IMR-90 (cell line): Measurements from ENCODE around the gene PRR13. TPM values are rescaled to one million over a fixed set of nuclear protein-coding genes. Genes with fewer than 3 reads are reported as not detected.

Experiments used
- ATAC-seq: fragments of 200-7000 bp; cut with Tn5 transposase; 2 replicates; pipeline ENCODE4 v1.9.1; 2020; ENCODE audit warnings: low read depth, mild to moderate bottlenecking, moderate library complexity
- BruUV-seq: library from RNA; stranded (reverse); fragments of 400-500 nt; replicated peaks from 2 replicates; lab custom pipeline; 2021; lab: Mats Ljungman, UMichigan
- CTCF ChIA-PET: fragments of 300-600 bp; formaldehyde crosslinking; extraction: SDS; loops from one replicate; lab custom pipeline; 2021; ENCODE audit warnings: antibody characterized with exemption; lab: Yijun Ruan, JAX
- POLR2A ChIA-PET: fragments of 300-600 bp; sonication (Branson Sonifier 250); formaldehyde crosslinking; loops from one replicate; lab custom pipeline; 2022; ENCODE audit warnings: antibody characterized with exemption; ENCODE audit not compliant: unreplicated experiment; lab: Charles Lee
- DNase-seq: peaks from one replicate; pipeline ENCODE4 v3.0.0; 2013
- H2AFZ ChIP-seq: replicated peaks from 2 replicates; pipeline ENCODE3; 2013; ENCODE audit warnings: low read length, mild to moderate bottlenecking; ENCODE audit not compliant: poor library complexity
- H2AK5ac ChIP-seq: 2 replicates; pipeline ENCODE4 v1.6.1; 2013; ENCODE audit warnings: low read depth, low read length, inconsistent platforms
- H2AK9ac ChIP-seq: replicated peaks from 2 replicates; pipeline ENCODE3; 2013; ENCODE audit warnings: mild to moderate bottlenecking, low read depth, low read length, moderate library complexity; ENCODE audit not compliant: poor library complexity
- H2BK120ac ChIP-seq: 2 replicates; pipeline ENCODE4 v1.6.1; 2013; ENCODE audit warnings: low read depth, low read length, inconsistent platforms
- H2BK15ac ChIP-seq: 3 replicates; pipeline ENCODE4 v1.6.1; 2013; ENCODE audit warnings: low read depth, low read length, inconsistent platforms
- H2BK20ac ChIP-seq: 2 replicates; pipeline ENCODE4 v1.6.1; 2013; ENCODE audit warnings: low read depth, mild to moderate bottlenecking, inconsistent platforms, low read length, moderate library complexity
- H2BK5ac ChIP-seq: 2 replicates; pipeline ENCODE4 v1.6.1; 2013; ENCODE audit warnings: mild to moderate bottlenecking, low read depth, low read length, inconsistent platforms; ENCODE audit not compliant: poor library complexity, severe bottlenecking
- H3K14ac ChIP-seq: replicated peaks from 2 replicates; pipeline ENCODE4 v1.6.1; 2013; ENCODE audit warnings: low read depth, low read length, inconsistent platforms
- H3K18ac ChIP-seq: 2 replicates; pipeline ENCODE4 v1.6.1; 2013; ENCODE audit warnings: low read depth, low read length, control low read depth
- H3K23ac ChIP-seq: 2 replicates; pipeline ENCODE4 v1.6.1; 2013; ENCODE audit warnings: low read depth, low read length, inconsistent platforms
- H3K27ac ChIP-seq: 2 replicates; pipeline ENCODE4 v1.5.1; 2013; ENCODE audit warnings: mild to moderate bottlenecking, control low read depth, low read length; ENCODE audit not compliant: insufficient read depth
- H3K27me3 ChIP-seq: 2 replicates; pipeline ENCODE4 v1.6.1; 2013; ENCODE audit warnings: low read length; ENCODE audit not compliant: control insufficient read depth, insufficient read depth
- H3K36me3 ChIP-seq: 2 replicates; pipeline ENCODE4 v1.6.1; 2013; ENCODE audit warnings: low read length, mixed read lengths; ENCODE audit not compliant: control insufficient read depth, insufficient read depth
- H3K4ac ChIP-seq: 2 replicates; pipeline ENCODE4 v1.6.1; 2013; ENCODE audit warnings: low read depth, low read length, inconsistent platforms
- H3K4me1 ChIP-seq: 2 replicates; pipeline ENCODE4 v1.6.1; 2013; ENCODE audit warnings: low read length, mixed read lengths; ENCODE audit not compliant: control insufficient read depth, insufficient read depth
- H3K4me2 ChIP-seq: 2 replicates; pipeline ENCODE4 v1.6.1; 2013; ENCODE audit warnings: low read depth, mild to moderate bottlenecking, control low read depth, low read length, moderate library complexity
- H3K4me3 ChIP-seq: 2 replicates; pipeline ENCODE4 v1.5.1; 2013; ENCODE audit warnings: low read depth, mild to moderate bottlenecking, control low read depth, low read length, moderate library complexity; ENCODE audit not compliant: insufficient read depth
- H3K56ac ChIP-seq: 2 replicates; pipeline ENCODE4 v1.6.1; 2013; ENCODE audit warnings: low read length, inconsistent platforms; ENCODE audit not compliant: insufficient read depth; ENCODE audit errors: extremely low read depth
- H3K79me1 ChIP-seq, 2 experiments: 2 replicates each; pipeline ENCODE4 v1.6.1; 2013; ENCODE audit warnings: low read length in 2 of 2, inconsistent platforms in 1 of 2, low read depth in 1 of 2
- H3K9ac ChIP-seq: 2 replicates; pipeline ENCODE4 v1.6.1; 2013; ENCODE audit warnings: low read depth, low read length, control low read depth
- H3K9me1 ChIP-seq: 2 replicates; pipeline ENCODE4 v1.6.1; 2013; ENCODE audit warnings: low read length, inconsistent platforms; ENCODE audit not compliant: insufficient read depth
- H3K9me3 ChIP-seq: 2 replicates; pipeline ENCODE4 v1.6.1; 2013; ENCODE audit warnings: low read length; ENCODE audit not compliant: control insufficient read depth, insufficient read depth
- H4K20me1 ChIP-seq: 2 replicates; pipeline ENCODE4 v1.6.1; 2013; ENCODE audit warnings: low read length, inconsistent platforms; ENCODE audit not compliant: insufficient read depth
- H4K5ac ChIP-seq: 2 replicates; pipeline ENCODE4 v1.6.1; 2013; ENCODE audit warnings: mild to moderate bottlenecking, low read depth, low read length, control low read depth
- H4K8ac ChIP-seq, 2 experiments: 2 replicates each; pipeline ENCODE4 v1.6.1; 2013; ENCODE audit warnings: low read depth in 2 of 2, low read length in 2 of 2, control low read depth in 1 of 2, inconsistent platforms in 1 of 2
- H4K91ac ChIP-seq: 2 replicates; pipeline ENCODE4 v1.6.1; 2013; ENCODE audit warnings: low read depth, low read length, inconsistent platforms; ENCODE audit not compliant: insufficient read depth
- BHLHE40 ChIP-seq: fragments of 150-350 bp; IDR thresholded peaks from 2 replicates; pipeline ENCODE4 v1.6.1; 2016; ENCODE audit warnings: mild to moderate bottlenecking, low read depth, low read length
- CEBPB ChIP-seq: IDR thresholded peaks from 2 replicates; pipeline ENCODE4 v1.6.1; 2012; ENCODE audit warnings: low read depth, low read length, improper control_type of control experiment
- CHD1 ChIP-seq: IDR thresholded peaks from 2 replicates; pipeline ENCODE4 v1.6.1; 2012; ENCODE audit warnings: low read depth, low read length, improper control_type of control experiment
- CTCF ChIP-seq: conservative IDR thresholded peaks from 2 replicates; pipeline ENCODE4 v1.5.1; 2012; ENCODE audit warnings: mild to moderate bottlenecking, low read depth, low read length, improper control_type of control experiment
- ELK1 ChIP-seq: fragments of 150-350 bp; IDR thresholded peaks from 2 replicates; pipeline ENCODE4 v1.6.1; 2016; ENCODE audit warnings: low read depth, mild to moderate bottlenecking, low read length, moderate library complexity, borderline replicate concordance
- FOS ChIP-seq: fragments of 150-350 bp; IDR thresholded peaks from 2 replicates; pipeline ENCODE4 v1.6.1; 2016; ENCODE audit warnings: low read depth, low read length
- MAFK ChIP-seq: IDR thresholded peaks from 2 replicates; pipeline ENCODE4 v1.6.1; 2012; ENCODE audit warnings: low read depth, low read length, improper control_type of control experiment
- MAZ ChIP-seq: IDR thresholded peaks from 2 replicates; pipeline ENCODE4 v1.6.1; 2012; ENCODE audit warnings: low read depth, mild to moderate bottlenecking, low read length, improper control_type of control experiment, moderate library complexity, borderline replicate concordance
- MXI1 ChIP-seq: IDR thresholded peaks from 2 replicates; pipeline ENCODE4 v1.6.1; 2012; ENCODE audit warnings: low read depth, mild to moderate bottlenecking, low read length, moderate library complexity, borderline replicate concordance
- NFE2L2 ChIP-seq: fragments of 150-350 bp; IDR thresholded peaks from 2 replicates; pipeline ENCODE4 v1.6.1; 2016; ENCODE audit warnings: low read depth, mild to moderate bottlenecking, low read length
- POLR2A ChIP-seq: IDR thresholded peaks from 2 replicates; pipeline ENCODE4 v1.6.1; 2012; ENCODE audit warnings: mild to moderate bottlenecking, low read depth, low read length
- RAD21 ChIP-seq: IDR thresholded peaks from 2 replicates; pipeline ENCODE4 v1.6.1; 2012; ENCODE audit warnings: low read length, improper control_type of control experiment
- RCOR1 ChIP-seq: IDR thresholded peaks from 2 replicates; pipeline ENCODE4 v1.6.1; 2012; ENCODE audit warnings: mild to moderate bottlenecking, low read length, improper control_type of control experiment; ENCODE audit not compliant: insufficient replicate concordance
- RFX5 ChIP-seq: IDR thresholded peaks from 2 replicates; pipeline ENCODE4 v1.8.0; 2012; ENCODE audit warnings: low read depth, mild to moderate bottlenecking, low read length, moderate library complexity
- SMC3 ChIP-seq: fragments of 150-350 bp; IDR thresholded peaks from 2 replicates; pipeline ENCODE4 v1.6.1; 2016; ENCODE audit warnings: low read depth, mild to moderate bottlenecking, antibody characterized with exemption, low read length, moderate library complexity
- USF2 ChIP-seq: fragments of 150-350 bp; IDR thresholded peaks from 2 replicates; pipeline ENCODE4 v1.6.1; 2017; ENCODE audit warnings: mild to moderate bottlenecking, antibody characterized with exemption, low read length, low read depth
- WGBS, 2 experiments: methylation state at CpG; one replicate each; pipeline versions ENCODE4 v1.1.5 to v1.1.7; 2013; ENCODE audit warnings: missing lambda C conversion rate in 2 of 2; ENCODE audit not compliant: insufficient read length in 1 of 2; ENCODE audit errors: extremely low coverage in 2 of 2; 5-methylcytosine and 5-hydroxymethylcytosine counted together
- dilution Hi-C: fragments of 300-500 bp; cut with HindIII; formaldehyde crosslinking; loops from one replicate; pipeline ENCODE4 v1.14.3; 2018; ENCODE audit warnings: low sequenced_read_pairs; ENCODE audit not compliant: unreplicated experiment
- in situ Hi-C: fragments of 300-500 bp; cut with MboI; formaldehyde crosslinking; loops from 3 replicates; pipeline ENCODE4 v1.14.3; 2019; ENCODE audit warnings: low sequenced_read_pairs, inconsistent platforms, mixed read lengths
- intact Hi-C: fragments of 100-400 bp; cut with micrococcal nuclease; formaldehyde crosslinking; loops from 2 replicates; pipeline ENCODE4 v1.10.0; 2022
- polyA plus RNA-seq, 3 experiments: library from polyadenylated mRNA; depleted of rRNA; stranded (reverse); fragments of >200 nt; gene quantifications; 2 replicates each; pipeline ENCODE4 v1.2.3, GENCODE V29; 2012; ENCODE audit warnings: low replicate concordance in 1 of 3
- total RNA-seq: library from RNA; depleted of rRNA; stranded (reverse); fragments of >200 nt; gene quantifications from 2 replicates; pipeline ENCODE4 v1.2.3, GENCODE V29; 2012

The PRR13 gene
- total and polyA plus RNA-seq, 2 of the 4 experiments (the other 2 are of a cell fraction), result 25.5 to 114 TPM

- no peak overlapping the region for H2BK15ac ChIP-seq
- peaks cover 96% of the 10 kb centered on the region for H4K20me1 ChIP-seq
Measured at GRCh38 chr12:53462935-53463334, 21.4 kb downstream of the PRR13 start.

More at GRCh38 chr12:53462935-53463334, 21.4 kb downstream of the PRR13 start:
- POLR2A ChIA-PET, result no interaction called here
- Histone ChIP-seq H3K4me3 (no peak overlapping the region), H4K8ac (no peak overlapping the region), H3K27ac (no peak overlapping the region), H3K36me3 (peaks cover 84% of the 10 kb centered on the region), H3K4me2 (no peak overlapping the region), H2BK120ac (no peak overlapping the region), H3K4ac (no peak overlapping the region), H4K5ac (no peak overlapping the region; the same call in 1 of the 2 replicates), H3K9me1 (no peaks in the 10 kb centered on the region; the same call in 1 of the 2 replicates), H3K56ac (no peak overlapping the region), H2AFZ (no peak overlapping the region), H3K27me3 (no peaks in the 10 kb centered on the region), H3K23ac (no peak overlapping the region), H3K18ac (no peak overlapping the region), H2AK9ac (no peak overlapping the region), H2BK20ac (no peak overlapping the region), H3K9me3 (no peaks in the 10 kb centered on the region), H3K79me1 (peaks cover 49 to 85% of the 10 kb centered on the region in 2 experiments), H3K9ac (no peak overlapping the region), H3K4me1 (peaks cover 9% of the 10 kb centered on the region), H4K91ac (no peak overlapping the region), H2AK5ac (no peak overlapping the region), H3K14ac (no peak overlapping the region), H2BK5ac (no peak overlapping the region)
- no peak for TF ChIP-seq RCOR1
- TF ChIP-seq CEBPB, result no peak
- TF ChIP-seq POLR2A, result no peak
- TF ChIP-seq BHLHE40, result no peak
- no peak for TF ChIP-seq USF2
- no peak for TF ChIP-seq MAZ
- TF ChIP-seq SMC3, result no peak
- TF ChIP-seq RAD21, result no peak
- no peak for TF ChIP-seq MAFK
- no peak for TF ChIP-seq ELK1
- TF ChIP-seq NFE2L2, result no peak
- TF ChIP-seq RFX5, result no peak
- no peak for TF ChIP-seq CTCF
- no peak for TF ChIP-seq CHD1
- TF ChIP-seq MXI1, result no peak
- no peak for TF ChIP-seq FOS
- BruUV-seq, result no TSS peak
- DNase-seq (no peak), ATAC-seq (no peak)
- dilution Hi-C loops, result no loop called here
- CTCF ChIA-PET, result interaction anchor here (0.5 kb wide), 1 partner anchor 597 kb away, joined by 3 read pairs; no protein-coding TSS in a partner anchor
- intact Hi-C loops, result no loop called here
- no CpG with 5 or more reads among the region's 3 CpGs for WGBS, 2 experiments
- in situ Hi-C loops, result no loop called here
